Thyroid gland (tissue), 4 donors: ENCODE measurements around the gene ABCB8.

Experiments
- POLR2A ChIP-seq, 2 donors: fragments of 450-650 bp; IDR thresholded peaks; one replicate each; pipeline ENCODE4 v1.6.1; 2017; ENCODE audit warnings: antibody characterized with exemption in 2 of 2, mild to moderate bottlenecking in 2 of 2, moderate library complexity in 1 of 2
- TF ChIP-seq, protein P1 (sequence below), 6 experiments: fragments of 200-600 bp in 3 of 6; fragments of 450-650 bp in 3 of 6; sonication (generic) in 3 of 6; IDR thresholded peaks; one replicate each; pipeline ENCODE4 v1.5.1; 2016 to 2019; ENCODE audit warnings: antibody characterized with exemption in 6 of 6, mild to moderate bottlenecking in 2 of 6, inconsistent platforms in 1 of 6, moderate library complexity in 1 of 6

DNA sequence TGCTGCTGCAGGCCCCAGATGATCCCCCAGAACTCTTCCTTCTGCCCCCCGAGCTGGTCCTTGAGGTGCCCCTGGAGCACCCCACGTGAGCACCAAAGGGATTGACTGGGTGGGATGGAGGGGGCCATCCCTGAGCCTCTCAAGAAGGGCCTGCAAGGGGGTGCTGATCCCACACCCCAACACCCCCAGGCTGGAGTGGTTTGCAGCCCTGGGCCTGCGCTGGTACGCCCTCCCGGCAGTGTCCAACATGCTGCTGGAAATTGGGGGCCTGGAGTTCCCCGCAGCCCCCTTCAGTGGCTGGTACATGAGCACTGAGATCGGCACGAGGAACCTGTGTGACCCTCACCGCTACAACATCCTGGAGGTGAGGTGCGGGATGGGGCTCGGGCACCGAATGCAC is 29.2 kb upstream of the ABCB8 start:
- TF ChIP-seq, protein P1, sequence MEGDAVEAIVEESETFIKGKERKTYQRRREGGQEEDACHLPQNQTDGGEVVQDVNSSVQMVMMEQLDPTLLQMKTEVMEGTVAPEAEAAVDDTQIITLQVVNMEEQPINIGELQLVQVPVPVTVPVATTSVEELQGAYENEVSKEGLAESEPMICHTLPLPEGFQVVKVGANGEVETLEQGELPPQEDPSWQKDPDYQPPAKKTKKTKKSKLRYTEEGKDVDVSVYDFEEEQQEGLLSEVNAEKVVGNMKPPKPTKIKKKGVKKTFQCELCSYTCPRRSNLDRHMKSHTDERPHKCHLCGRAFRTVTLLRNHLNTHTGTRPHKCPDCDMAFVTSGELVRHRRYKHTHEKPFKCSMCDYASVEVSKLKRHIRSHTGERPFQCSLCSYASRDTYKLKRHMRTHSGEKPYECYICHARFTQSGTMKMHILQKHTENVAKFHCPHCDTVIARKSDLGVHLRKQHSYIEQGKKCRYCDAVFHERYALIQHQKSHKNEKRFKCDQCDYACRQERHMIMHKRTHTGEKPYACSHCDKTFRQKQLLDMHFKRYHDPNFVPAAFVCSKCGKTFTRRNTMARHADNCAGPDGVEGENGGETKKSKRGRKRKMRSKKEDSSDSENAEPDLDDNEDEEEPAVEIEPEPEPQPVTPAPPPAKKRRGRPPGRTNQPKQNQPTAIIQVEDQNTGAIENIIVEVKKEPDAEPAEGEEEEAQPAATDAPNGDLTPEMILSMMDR (IDR thresholded peaks at IDR 0.05) = no peak
- no peak for TF ChIP-seq POLR2A (IDR thresholded peaks at IDR 0.05)
